GM21367 (cell line): ENCODE data around the gene OCIAD2.
"Not testable (repeated sequence)": the region's sequence is repeated elsewhere in the genome, so short reads cannot be mapped to it uniquely, and the experiment has no call there.

Experiments used
- ATAC-seq: cut with Tn5 transposase; IDR thresholded peaks from one replicate; pipeline ENCODE4 v1.9.1; 2021; ENCODE audit not compliant: unreplicated experiment

OCIAD2 gene

DNA sequence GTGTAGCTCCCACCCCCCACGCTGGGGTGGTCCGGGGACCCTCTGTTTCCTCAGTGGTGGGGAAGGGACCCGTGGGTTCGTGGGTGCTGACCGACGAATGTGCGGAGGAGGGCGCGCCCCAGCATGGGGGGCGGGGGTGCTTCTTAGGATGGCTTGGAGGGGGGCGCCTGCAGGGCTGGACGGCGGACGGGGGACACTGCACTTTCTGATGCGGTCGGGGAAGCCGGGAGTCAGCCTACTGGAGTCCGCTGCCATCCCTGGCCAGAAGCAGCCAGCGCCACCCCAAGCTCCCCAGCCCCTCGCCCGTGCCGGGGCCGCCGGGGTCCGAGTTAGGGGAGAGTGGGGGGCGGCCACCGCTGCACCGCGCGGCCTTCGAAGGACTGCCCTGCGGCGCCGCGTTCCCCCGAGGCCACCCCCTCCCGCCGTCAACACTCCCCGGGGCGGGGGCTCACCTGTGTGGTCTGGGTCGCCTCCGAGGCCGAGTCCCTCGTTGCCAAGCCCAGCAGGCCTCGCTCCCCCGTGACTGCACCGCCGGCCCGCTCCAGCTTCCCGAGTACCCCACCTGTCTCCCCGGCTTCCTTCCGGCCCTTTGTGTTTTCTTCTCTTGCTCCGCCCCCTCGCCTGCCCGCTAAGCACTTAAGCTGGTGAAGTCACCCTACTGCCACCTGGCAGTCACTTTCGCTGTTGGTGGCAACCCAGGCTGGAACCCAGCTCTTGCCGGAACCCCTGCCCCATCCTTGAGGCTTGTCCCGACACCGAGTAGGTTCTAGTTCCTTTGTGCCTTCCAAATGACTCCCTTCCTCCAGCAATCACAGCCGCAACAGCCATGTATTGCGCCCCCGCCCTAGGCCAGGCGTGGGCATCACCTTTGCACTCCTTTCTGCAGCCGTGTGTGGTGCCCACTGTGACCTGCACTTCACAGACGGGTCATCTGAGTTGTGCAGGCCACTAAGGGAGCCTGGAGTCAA is at the start of gene OCIAD2:
Gene OCIAD2, minus strand, starts transcription at position 569 of the 968 bp plus-strand sequence. CDS start 2,225 bp downstream, outside the sequence.
- peak; percentile 94 for ATAC-seq

GRCh38 chr4:48954314-48954713 is 47.7 kb upstream of the OCIAD2 start:
- ATAC-seq: no peak

DNA sequence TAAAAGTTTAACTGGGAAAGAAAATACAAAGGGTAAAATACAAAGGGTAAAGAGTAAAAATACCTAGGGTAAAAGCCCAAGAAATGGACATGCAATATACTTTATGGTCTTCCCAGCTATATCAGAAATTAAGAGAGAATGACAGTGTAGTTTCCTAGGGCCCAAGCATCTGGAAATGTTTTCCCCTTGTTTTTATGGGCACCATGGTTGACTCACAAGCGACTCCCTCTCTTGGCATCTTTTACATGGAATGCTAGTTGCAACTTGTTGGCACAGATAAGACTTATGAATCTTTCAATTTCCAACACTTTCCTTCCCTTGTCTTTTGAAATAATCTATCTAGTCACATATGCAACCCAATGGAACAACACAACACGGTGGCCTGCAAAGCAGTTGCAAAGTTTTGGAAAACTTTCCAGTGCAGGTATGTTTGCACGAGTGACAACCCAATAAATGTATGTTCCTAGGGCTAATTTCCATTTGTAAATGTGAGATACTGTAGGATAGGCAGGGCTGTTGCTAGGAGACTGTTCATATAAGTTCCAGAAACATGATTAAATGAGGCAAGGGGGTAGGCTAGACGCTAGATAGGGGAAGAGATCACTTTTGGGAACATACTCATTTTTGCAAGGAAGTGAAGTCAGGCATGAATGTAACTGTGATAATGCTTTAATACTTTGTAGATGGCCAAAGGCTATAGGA is 43.1 kb upstream of the OCIAD2 start:
- ATAC-seq: no peak

GRCh38 chr4:48949086-48949485 is 42.5 kb upstream of the OCIAD2 start:
- no peak for ATAC-seq

DNA sequence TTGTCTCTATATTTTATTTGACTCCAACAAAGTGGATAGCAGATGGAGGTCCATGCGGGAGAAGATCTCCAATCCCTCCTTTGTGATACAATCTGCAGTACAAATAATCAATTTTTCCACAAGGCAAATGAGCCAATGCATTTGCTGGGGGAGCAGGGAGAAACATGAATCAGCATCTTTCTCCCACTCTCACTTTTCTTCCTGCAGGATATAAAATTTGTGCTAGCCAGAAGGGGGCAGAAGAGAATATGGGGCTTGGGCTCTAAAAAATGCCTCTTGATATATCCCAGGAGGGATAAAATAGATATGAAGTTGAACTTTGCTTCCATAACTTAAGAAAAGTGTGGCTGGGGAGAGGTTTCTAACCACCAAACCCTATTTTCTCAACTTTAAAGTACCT is 41.2 kb upstream of the OCIAD2 start:
- no peak for ATAC-seq

GRCh38 chr4:48945981-48946380 is 39.4 kb upstream of the OCIAD2 start:
- ATAC-seq: no peak

DNA sequence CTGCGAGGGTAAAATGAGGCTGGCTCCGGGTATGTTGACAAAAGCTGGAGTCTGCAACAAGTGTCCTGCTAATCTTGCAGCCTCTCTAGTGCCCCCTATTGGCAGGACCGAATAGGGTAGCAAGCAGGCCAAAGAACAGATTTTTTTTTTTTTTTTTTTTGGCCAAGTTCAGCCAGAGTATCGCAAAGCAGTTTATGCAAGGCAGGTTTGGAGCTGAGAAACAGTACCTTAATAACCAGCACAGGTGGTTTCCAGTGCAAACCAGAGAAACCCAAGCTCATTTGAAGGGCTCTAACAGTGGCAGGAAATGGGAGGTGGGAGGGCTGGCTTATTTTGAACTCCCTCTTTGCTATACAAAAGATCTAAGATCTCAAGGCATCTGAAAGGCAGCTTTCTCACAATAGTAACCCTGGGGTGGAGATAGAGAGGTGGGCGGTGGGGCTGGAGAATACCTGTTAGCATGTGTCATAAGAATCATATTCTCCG is 38.2 kb upstream of the OCIAD2 start:
- no peak for ATAC-seq

- ATAC-seq: no peak
Observed at GRCh38 chr4:48944252-48944651, 37.7 kb upstream of the OCIAD2 start.

- no peak for ATAC-seq
Observed at GRCh38 chr4:48943387-48943786, 36.8 kb upstream of the OCIAD2 start.

GRCh38 chr4:48939785-48940184 is 33.2 kb upstream of the OCIAD2 start:
- ATAC-seq: no peak

DNA sequence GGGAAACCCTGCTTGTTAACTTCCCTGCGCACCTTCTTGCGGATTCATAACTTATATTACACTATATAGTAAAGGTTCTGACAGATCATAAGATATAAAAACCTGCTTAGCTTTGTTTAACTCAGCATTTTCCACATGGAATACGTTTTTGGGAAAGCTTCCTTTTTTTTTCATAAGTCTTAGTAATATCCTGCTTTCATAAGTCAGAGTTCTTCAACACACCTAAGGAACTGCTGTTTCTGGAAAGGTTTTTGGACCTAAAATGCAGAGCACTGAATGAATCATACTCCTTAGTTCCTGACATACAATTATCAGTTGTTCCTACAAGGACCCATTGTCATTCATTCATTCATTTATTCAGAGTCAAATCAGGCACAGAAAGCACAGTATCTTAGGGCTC is 32.3 kb upstream of the OCIAD2 start:
- ATAC-seq: no peak

- no peak for ATAC-seq
Observed at GRCh38 chr4:48937033-48937432, 30.5 kb upstream of the OCIAD2 start.

DNA sequence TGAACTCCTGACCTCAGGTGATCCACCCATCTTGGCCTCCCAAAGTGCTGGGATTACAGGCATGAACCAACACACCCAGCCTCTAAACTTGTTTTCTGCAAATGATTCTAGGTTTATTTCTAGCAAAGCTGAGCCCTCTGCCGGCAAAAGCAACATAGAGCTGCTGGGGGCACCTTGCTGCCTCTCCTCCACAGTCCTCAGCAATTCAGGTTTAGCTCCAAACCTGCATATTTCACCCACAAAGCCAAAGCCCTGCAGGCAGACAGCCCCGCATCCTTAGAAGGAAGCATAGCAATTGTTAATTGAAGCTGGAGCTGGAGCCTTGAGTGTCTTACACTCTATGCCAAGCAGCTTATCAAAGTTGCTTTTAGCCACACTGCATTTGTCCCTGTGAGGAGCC is 24.9 kb upstream of the OCIAD2 start:
- no peak for ATAC-seq

DNA sequence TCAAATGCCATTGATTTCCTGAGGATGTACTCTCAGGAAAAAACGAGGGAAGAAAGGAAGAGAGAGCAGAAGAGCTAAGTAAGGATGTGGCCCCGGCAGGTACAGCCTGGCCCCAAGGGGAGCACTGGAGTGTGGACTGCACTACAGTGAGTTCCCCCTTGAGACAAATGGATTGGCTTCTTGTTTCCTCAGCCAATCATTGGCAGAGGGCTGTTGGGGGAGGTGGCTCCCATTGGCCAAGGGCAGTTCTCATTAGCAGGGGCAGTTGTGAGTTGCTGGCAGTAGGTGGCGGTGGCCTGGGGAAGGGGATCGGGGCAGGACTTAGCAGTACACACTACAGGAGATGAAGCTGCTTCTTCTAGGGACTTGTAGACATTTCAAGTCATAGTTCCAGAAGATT is 24.1 kb upstream of the OCIAD2 start:
- ATAC-seq: no peak

DNA sequence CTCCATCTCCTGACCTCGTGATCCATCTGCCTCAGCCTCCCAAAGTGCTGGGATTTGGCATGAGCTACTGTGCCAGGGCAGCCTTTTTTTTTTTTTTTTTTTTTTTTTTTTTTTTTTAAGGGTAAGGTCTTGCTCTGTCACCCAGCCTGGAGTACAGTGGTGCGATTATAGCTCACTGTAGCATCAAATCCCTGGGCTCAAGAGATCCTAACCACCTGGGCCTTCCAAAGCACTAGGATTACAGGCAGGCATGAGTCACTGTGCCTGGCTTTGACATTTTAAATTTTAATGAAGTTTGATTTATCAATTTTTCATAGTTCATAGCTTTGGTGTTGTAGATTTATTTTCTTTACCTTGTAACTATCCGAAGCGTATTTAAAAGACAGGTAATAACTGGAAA is 17.8 kb upstream of the OCIAD2 start:
- no peak for ATAC-seq

DNA sequence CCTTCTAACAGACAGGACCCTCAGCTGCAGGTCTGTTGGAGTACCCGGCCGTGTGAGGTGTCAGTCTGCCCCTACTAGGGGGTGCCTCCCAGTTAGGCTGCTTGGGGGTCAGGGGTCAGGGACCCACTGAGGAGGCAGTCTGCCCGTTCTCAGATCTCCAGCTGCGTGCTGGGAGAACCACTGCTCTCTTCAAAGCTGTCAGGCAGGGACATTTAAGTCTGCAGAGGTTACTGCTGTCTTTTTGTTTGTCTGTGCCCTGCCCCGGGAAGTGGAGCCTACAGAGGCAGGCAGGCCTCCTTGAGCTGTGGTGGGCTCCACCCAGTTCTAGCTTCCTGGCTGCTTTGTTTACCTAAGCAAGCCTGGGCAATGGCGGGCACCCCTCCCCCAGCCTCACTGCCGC is 16.5 kb upstream of the OCIAD2 start:
- not testable (repeated sequence) for ATAC-seq

DNA sequence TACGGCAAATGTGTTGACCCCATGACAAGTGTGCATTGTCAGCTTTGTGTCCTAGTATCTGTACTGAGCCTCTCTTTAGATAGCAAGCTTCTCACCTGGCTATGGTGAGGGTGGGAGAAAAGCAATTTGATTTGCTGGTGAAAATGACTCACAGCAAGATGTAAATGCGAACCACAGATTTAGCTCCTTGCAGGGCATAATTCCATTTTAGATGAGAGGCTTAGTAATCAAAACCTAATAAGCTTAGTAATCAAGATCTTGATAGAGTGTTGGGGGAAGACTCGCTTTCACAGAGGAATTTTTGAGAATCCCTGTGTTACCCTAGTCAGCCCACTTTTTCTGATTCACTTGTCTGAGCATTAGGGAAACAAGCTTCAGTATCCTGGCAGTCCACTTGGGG is 7.7 kb upstream of the OCIAD2 start:
- no peak for ATAC-seq

DNA sequence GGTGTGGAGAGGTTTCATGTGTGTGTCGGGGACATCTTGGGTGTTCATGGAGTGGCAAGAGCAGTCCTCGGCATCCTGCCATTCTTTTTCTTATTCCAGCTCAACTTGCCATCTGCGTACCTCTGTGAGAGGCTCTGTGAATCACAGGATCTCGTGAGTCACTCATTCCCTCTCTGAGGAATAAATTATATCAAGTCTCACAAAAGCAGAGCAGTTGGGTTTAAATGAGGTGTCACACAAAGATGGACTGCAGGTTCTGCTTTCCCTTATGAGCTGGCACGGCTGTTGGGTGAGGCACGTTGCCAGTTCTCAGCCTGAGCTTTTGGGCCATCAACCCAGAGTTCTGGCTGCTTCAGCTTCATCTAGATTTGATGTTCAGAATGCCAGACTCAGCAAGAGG is 6.8 kb upstream of the OCIAD2 start:
- ATAC-seq: no peak

DNA sequence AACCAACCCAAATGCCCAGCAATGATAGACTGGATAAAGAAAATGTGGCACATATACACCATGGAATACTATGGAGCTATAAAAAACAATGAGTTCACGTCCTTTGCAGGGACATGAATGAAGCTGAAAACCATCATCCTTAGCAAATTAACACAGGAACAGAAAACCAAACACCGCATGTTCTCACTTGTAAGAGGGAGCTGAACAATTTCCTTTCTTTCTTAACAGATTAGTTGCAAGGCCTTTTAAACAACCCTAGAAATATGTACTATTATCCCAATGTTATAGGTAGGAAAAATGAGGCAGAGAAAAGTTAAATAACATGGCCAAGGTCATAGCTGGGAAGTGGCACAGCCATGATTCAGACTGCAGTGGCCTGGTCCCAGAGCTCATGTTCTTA is 5.8 kb upstream of the OCIAD2 start:
- no peak for ATAC-seq

GRCh38 chr4:48910511-48910910 is 3.9 kb upstream of the OCIAD2 start:
- no peak for ATAC-seq

- no peak for ATAC-seq
Observed at GRCh38 chr4:48909697-48910096, 3.1 kb upstream of the OCIAD2 start.

GRCh38 chr4:48908687-48909086 is 2.1 kb upstream of the OCIAD2 start:
- ATAC-seq: no peak
